HG03378 (cell line): ENCODE data around the gene ARHGAP4.

ENCODE experiments used
- ATAC-seq: cut with Tn5 transposase; IDR thresholded peaks from one replicate; pipeline ENCODE4 v1.9.1; 2021; ENCODE audit warnings: mild to moderate bottlenecking, moderate library complexity; ENCODE audit not compliant: unreplicated experiment

Gene ARHGAP4

DNA sequence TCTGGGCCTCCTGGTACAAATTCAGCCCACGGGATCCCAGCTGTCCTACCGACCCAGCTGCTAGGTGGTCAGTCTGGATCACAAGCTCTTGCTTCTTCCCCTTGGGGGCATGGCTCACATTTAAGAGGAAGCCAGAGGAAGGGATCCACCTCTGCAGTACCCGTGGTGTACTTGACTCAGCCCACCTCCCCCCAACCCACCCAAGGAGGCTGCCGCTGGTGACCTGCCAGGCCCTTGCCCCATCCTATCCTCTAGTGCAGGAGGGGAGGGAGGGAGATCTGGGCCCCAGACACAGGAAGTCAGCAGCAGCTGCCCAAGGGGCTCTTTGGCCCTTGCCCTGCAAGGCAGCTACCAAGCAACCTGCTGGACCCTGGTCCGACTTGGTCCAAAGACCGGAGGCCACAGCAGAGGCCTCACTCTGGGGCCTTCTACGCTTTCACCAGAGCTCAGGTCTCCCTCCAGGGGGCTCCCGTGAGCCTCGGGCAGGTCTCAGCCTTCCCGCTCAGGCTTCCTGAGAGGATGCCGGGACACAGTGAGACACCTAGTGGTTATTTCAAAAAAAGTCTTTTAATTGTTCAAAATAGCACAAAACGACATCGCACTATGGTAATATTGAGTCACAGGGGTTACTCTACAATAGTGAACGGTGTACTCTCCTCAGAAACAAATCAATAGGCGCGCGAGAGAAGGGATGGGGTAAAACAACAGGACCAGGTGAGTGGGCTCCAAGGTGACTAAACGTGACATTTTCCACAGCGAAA is 21.1 kb upstream of the ARHGAP4 start:
- ATAC-seq: peak; percentile 58

DNA sequence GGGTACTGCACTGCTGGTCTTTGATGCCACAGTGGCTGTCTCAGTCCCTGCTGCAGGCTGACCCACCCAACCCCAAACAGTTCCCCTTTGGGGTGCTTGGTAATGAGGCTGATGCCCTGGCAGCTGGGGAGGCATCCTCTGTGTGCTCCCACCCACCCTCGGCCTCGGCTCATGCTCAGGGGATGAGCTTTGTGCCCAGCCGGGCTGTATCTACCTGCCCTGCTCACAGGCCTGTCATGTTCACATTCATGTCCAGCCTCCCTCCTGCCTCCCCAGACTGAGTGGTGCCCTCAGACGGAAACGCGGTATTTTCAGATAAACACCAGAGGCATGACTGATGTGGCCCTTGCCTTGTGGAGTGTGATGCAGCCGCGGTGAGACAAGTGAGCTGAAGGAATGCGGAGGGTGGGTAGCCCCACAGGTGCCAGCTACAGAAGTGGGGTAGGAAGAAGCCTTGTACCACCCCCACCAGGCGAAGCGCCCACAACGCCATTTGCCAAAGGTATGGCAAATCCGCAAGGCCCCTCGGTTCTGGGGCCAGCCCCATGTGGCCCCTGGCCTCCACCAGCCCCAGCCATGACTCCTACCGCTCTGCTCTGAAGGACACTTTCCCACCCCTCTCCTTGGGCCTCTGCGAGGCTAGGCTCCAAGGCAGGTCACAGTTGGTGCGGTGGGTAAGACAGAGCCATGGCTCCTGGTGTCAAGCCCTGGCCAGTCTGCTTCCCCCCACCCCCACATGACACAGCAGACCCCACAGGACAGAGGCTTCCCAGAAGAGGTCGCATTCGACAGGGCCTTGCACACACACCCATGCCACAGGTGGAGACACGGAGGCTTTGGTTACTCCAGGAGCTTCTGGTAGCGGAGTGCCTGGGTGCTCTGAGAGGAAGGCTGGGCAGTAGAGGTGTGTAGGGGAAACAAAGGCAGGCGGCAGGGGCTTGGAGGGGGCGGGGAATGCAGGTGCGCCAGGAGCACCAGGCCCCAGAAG is 20.2 kb upstream of the ARHGAP4 start:
- no peak for ATAC-seq

DNA sequence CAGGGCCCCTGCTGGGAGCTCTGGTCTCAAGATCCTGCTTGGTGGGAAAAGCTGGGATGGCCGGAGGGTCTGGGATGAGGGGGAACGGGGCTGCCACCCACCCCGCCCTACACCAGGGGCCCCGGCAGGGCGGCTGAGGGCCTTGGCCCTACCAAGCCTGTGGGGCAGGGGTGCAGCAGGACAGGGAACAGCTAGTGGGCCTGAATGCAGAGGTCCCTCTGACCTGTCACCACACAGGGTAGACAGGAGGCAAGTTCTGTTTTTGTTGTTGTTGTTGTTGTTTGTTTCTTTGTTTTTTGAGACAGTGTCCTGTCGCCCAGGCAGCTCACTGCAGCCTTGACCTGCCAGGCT is 18.7 kb upstream of the ARHGAP4 start:
- ATAC-seq: no peak

DNA sequence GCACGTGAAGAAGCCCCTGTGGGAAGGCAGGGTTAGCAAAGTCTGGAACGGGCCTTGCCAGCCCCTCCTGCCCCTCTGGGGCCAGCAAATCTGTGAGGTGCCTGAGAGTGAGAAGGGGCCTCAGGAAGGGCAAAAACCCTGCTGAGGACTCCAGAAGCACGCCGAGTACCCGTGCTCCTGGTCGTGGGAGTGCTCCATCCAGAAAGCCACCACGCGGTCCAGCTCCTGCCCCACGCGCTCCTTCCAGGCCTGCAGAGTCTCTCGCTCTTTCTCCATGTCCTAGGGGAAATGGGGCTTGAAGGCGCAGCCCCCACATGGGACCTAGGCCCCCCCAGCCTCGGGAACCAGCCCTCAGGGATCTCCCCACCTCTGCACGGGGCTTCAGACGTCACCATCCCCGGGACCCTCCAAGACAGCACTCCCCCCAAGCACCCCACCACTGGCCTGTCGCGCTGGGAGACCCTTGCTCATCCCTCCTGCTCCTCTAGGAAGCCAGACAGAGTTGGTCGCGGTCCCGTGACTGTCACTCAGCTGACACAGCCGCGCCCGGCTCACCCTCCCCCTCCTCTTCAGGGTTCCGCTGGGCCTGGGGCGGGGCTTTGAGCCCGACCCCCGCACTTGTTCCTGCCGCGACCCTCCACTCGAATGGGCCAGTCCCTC is 18.2 kb upstream of the ARHGAP4 start, which contains the start of gene RENBP:
TSS of gene RENBP (minus strand) at position 504 of the 660 bp plus-strand sequence. CDS start at position 471, 33 bp downstream.
- no peak for ATAC-seq

DNA sequence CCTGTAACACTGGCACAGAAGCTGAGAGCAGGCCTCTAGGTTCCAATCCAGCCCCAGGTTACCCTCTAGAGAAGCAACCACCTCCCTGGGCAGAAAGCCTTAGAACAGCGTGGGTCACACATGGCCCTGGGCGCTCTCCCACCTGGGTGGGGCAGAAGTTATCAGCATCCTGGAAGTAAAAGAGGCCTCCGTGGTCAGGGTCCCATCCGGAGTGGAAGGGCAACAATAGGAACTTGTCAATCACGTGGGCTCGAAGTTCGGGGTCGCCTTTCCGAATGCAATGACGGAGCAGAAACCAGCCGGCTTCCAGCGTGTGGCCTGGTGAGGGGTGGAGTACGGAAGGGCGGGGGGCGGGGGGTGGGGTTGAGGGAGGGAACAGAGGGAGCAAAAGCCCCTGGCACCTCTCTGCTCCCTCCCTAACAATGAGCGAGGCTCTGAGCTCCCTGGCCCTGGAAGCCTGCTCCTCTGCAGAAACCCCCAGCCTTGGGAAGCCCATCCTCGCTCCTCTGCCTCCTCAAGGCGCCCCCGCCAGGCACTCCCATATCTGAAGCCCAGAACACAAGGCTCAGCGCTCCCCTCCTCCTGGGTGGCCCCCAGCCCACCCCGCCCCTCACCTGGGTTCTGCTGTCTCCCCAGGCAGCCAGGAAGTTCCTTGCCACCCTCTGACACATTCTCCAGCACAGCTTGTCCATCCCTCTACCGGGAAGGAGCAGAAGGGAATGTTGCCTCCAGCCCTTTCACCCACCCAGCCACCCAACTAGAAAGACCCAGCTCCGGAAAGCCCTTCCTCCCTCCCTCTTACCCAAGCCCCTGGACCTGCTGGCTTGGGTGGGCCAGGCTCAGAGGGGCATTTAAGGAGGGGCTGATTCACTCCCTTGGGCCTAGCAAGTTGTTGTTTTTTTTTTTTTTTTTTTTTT is 15.5 kb upstream of the ARHGAP4 start:
- no peak for ATAC-seq

DNA sequence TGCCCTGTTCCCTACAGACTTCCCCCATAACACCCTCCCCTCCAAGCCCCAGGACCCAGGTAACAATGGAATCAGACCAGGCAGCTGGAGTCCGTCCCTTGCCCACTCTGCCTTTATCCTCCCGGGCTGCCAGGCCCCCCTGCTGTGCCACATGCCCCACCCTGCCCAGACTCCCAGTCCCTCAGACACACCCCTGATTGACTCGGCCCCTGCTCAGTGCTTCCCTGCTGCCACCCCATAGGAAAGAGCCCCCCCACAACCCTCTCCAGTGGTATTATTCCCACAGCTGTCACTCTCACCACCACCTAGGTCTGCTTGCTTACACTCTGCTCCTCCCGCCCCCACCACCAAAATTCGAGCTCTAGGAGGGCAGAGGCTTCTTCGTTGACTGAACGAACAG is 13.5 kb upstream of the ARHGAP4 start:
- no peak for ATAC-seq

DNA sequence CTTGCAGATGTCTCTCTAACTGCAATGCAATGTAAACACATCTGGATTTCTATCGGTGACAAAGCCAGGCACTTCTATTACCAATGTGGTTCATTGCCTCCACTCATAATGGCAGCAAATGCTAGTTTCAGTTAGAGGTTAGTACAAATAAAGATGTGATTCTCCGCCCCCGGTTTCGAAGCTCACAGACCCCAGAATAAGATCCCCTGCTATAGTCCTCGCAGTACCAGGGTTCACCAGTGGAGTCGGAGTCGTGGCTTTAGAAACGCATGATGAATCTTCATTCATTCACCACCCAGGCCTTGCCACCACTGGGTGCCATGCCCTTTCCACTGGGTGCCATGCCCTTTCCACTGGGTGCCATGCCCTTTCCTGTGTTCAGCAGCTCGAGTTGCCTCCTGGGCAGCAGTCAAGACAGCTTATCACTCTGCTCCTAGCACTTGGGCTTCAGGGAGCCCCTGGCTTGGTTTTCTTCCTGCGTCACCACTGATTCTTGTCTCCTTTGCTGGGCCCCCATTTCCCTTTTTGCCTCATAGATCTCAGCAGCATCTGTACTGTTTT is 12.2 kb upstream of the ARHGAP4 start:
- no peak for ATAC-seq

DNA sequence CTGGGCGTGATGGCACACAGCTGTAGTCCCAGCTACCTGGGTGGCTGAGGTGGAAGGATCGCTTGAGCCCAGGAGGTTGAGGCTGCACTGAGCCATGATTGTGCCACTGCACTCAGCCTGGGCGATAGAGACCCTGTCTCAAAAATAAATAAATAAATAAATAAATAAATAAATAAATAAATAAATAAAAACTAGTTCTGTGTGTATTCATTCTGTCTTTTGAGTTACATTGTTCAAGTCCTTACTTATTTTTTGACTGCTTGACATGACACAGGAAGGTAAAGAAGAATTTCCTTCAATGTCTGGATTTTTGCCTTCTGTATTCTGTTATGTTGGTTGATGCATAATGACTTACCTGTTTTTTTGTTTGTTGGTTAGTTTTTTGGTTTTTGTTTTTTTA is 11.0 kb upstream of the ARHGAP4 start:
- no peak for ATAC-seq

DNA sequence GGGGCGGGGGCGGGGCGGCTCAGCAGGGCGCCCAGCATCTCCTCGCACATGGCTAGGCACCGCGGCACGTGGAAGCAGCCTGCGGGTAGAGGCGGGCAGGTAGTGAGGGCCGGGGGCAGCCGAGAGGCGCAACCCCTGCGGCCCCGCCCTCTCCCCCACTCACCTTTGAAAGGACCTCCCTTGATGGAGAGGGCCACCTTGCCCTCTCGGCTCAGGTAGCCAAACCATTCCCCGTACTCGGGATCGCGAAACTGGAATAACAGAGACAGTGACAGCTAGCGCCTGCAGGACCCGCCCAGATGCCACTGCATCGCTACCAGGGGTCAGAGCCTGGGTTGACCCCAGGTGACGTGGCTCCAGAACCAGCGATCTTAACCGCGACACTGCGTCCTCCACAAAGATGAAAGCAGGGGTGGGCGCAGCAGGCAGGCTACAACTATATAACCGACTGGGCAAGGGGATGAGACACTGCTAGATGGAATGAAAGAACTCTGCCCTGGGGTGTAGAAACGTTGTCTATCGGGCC is 9.3 kb upstream of the ARHGAP4 start:
- ATAC-seq: no peak

DNA sequence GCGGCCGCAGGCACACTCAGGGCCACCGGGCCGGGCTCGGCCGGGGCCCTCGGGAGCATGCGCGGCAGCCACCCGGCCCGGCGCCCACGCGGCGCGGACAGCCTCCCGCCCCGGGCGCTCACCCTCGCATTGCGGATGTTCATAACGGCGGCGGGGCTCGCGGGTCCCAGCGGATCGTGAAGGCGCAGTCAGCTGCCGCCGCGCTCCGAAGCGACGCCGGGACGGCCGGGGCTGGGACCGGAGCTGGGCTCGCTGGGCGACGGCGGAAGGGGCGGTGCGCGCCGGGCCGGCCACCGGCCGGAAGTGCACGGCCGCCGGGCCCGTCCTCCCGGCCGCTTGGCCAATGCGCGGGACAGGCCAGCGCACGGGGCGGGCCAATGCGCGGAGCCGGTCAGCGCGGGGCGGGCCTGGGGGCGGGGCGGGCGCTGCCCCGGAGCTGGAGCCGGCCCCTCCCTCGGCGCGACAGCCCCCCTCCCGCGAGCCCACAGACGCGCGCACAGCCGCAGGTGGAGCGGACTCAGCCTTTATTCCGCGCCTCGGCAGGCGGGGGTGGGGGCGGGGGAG is 8.8 kb upstream of the ARHGAP4 start, which contains the start of gene NAA10:
TSS of gene NAA10 (minus strand) at position 276 of the 564 bp plus-strand sequence. CDS start at position 143, 133 bp downstream.
- no peak for ATAC-seq

DNA sequence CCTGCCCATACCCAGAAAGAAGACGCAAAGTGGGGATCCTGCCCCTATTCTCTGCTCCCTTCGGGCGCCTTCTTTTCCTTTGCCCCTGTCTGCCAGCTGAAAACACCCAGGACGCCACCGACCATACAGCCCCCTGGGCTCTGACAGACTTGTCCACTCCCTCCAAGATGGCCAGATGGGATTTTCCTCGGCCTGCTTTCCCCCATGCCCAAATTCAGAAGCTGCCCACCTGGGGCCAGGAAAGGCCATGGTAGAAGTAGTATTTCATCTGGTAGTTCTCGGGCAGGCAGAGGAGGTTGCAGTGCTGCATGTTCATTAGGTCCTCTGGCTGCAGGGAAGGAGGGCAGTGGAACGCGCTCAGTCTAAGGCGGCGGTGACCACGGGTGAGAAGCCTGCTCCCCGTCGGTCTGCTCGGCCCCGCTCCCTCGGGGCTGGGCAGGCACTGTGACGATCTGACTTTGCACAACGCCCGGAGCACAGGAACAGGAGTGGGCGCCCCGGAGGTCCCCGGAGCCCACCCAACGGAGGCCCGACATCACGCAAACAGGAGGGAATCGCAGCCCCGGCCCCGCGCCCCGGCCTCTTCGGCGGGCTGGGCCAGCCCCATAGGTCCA is 8.2 kb upstream of the ARHGAP4 start:
- ATAC-seq: no peak

DNA sequence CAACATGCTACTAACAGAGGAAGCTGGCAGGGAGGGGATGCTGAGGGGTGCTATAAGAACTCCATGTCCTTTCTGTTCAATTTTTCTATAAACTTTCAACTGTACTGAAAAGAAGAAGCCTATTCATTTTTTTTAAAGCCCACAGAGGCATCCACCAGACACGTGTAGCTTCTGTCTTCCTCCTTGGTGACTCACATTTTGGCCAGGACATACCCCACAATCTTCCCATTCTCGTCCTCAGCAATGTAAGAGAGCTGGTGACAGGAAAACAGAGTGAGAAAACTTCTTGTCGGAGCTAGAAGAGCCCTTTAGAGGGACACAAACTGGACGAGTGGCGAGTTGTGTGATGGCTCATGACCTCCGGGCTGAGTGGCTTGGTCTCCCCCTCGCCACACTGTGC is 7.7 kb upstream of the ARHGAP4 start:
- no peak for ATAC-seq

DNA sequence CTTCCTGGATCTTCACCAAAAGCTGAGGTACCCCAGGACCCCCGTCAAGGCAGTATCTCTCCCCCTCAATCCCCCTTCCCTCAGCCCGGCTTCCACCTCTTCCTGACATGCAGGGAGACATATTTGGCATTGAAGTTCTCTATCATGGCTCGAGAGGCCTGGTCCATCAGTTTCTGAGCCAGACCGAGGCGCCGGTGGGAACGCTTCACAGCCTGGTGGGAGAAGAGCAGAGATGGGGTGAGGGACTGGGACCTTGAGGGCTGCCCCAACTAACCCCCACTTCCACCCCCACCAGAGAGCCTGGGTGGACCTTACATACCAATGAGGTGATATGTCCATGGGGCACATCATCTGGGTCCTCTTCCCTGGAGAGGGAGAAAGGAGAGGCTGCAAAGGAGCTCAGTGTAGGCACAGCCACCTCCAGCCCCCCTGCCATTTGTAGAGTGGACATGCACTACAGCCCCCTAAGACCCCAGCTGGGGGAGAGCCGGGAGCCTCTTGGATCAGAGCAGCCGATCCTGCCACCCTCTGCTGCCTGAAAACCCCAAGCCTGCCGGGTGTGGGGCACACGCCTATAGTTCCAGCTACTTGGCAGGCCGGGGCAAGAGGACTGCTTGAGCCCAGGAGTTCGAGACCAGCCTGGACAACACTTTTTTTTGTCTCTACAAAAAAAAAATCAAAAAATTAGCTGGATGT is 6.3 kb upstream of the ARHGAP4 start:
- ATAC-seq: no peak

DNA sequence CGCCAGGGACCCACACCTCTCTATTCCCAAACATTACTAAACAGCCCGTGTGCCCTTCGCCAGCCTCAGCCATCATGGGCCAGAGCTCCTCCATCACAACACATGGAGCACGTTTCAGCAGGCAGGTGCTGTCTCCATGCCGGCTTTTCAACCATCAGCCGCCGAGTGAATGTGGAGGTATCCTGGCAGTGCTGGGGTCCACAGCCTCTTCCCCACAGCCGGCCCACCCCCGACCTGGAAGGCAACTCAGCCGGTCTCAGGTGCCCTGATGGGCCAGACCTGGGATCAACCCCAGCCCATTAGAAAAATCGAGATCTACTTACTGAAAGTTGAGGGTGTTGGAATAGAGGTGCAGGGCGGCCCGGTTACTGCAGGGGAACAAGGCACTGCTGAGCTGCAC is 5.7 kb upstream of the ARHGAP4 start:
- ATAC-seq: no peak

DNA sequence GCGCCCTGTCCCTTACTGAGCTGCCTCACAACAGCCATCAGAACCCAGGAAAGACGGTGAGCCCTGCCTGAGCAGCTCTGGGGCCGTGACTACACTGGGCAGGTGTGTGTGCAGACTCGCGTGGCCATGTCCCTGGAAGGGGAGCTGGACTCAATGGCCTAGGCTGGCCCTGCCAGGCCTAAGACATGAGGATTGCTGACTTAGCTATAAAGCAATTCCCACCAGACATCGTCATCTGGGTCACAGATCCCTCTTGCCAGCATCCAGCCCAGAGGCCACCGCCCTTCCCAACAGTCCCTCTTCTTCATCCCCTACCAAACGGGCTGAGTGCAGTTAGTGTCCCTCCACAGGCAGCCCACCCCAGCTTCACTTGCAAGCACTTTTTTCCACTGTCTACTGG is 5.1 kb upstream of the ARHGAP4 start:
- no peak for ATAC-seq

DNA sequence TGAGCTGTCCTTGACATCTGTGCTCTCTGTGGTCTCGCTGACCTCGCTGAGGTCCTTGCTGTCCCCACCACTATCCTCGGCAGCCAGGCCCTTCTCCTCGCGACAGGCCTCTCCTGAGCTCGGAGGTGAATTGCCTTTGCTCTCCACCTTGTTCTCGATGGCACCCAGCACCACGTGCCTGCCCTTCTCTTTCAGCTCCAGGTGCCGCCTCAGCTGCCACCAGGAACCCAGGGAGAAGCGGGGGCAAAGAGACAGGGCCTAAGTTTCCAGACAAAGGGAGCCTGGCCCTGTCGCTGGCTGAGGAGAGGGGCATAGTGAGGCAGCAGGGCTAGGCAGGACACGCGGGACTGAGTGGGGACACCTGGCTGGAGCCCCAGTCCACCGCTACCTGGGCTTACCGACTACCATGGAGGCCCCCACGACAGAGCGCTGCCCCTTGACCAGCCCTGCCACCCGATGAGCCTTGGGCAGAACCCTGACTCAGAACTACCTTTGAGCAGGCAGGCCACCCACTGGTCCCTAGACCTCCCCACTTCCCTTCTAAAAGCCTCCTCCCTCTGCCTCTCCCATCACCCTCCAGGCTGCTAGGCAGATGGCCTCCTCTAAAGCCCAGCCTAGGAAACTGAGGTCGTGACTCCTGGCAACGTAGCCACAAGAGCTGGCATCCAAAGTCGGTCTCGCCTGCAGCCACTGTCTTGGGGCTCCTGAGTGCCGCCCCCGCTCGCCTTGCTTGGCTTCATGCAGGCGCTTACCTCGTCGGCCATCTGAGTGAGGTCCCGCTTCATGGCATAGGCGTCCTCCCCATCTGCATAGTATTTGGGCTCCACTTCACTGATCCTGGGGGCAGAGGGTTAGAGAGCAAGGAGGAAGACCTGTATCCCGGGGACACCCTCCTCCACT is 4.2 kb upstream of the ARHGAP4 start:
- ATAC-seq: no peak

DNA sequence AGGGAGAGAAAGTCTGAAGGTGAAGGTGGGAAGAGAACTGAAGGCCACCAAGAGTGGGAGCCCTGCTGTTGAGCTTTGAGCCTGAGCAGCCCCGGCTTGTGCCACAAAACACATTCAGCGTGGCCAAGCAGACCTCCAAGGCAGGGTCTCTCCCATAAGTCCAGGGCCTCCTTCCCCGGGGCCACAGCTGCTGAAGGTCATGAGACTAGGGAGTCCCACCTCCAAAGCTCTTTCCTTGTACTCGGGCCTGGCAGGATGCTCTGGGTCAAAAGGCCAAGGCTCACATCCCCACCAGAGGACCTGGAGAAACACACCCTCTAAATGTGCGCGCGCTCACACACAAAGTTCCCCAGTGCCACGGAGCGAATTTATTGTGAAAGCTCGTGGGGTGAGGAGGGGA is 3.5 kb upstream of the ARHGAP4 start:
- no peak for ATAC-seq
